Left lung (tissue), 10 donors: ENCODE results near the gene DLEU7. TPM values are rescaled to one million over a fixed set of nuclear protein-coding genes. Genes with fewer than 3 reads are reported as not detected.

Experiments
- ATAC-seq: fragments of 200-7000 bp; cut with Tn5 transposase; one replicate; pipeline ENCODE4 v1.9.1; 2020; ENCODE audit warnings: moderate library complexity
- DNase-seq, 4 donors: peaks; one replicate each; pipeline ENCODE4 v3.0.0-alpha.2; 2013 to 2020
- H3K27ac ChIP-seq, 2 donors: fragments of 200-600 bp; sonication (generic) in 1 of 2; one replicate each; pipeline versions ENCODE4 v1.5.0 to v1.8.0; 2020 to 2021
- H3K27me3 ChIP-seq, 2 donors: fragments of 200-600 bp; sonication (generic) in 1 of 2; one replicate each; pipeline versions ENCODE4 v1.5.0 to v1.8.0; 2020 to 2021
- H3K36me3 ChIP-seq, 2 donors: fragments of 200-600 bp; sonication (generic) in 1 of 2; one replicate each; pipeline versions ENCODE4 v1.5.0 to v1.8.0; 2020 to 2021
- H3K4me1 ChIP-seq, 2 donors: fragments of 200-600 bp; one replicate each; pipeline ENCODE4 v1.8.0; 2021
- H3K4me3 ChIP-seq, 2 donors: fragments of 200-600 bp; sonication (generic) in 1 of 2; one replicate each; pipeline versions ENCODE4 v1.5.0 to v1.8.0; 2020 to 2021; ENCODE audit warnings: mild to moderate bottlenecking in 1 of 2
- H3K9me3 ChIP-seq, 2 donors: fragments of 200-600 bp; sonication (generic) in 1 of 2; one replicate each; pipeline versions ENCODE4 v1.5.0 to v1.8.0; 2020 to 2021
- CTCF ChIP-seq, 2 donors: fragments of 200-600 bp; sonication (generic) in 1 of 2; IDR thresholded peaks; one replicate each; pipeline versions ENCODE4 v1.5.0 to v1.8.0; 2021; ENCODE audit warnings: antibody characterized with exemption in 2 of 2
- intact Hi-C, 2 donors: fragments of 100-400 bp; cut with DNase I; formaldehyde crosslinking; loops; one replicate each; pipeline versions ENCODE4 v1.11.2 to v1.14.2; 2022
- polyA plus RNA-seq, 6 donors: library from polyadenylated mRNA; unstranded; fragments of 120-200 nt; gene quantifications; one replicate each; pipeline ENCODE4 v1.2.1, GENCODE V29; 2013; ENCODE audit not compliant: insufficient read length in 6 of 6
- total RNA-seq, 2 donors: library from RNA; stranded (reverse); fragmentation: NEBNext Ultra II Directional; extraction: Animal tissue kit (Norgen Biotek cat#: 25700); gene quantifications; one replicate each; pipeline ENCODE4 v1.2.1, GENCODE V29; 2021
- donor health status: DM: no; HTN: yes; CAD: no.
- donor health status: DM: no; HTN: no; CAD: no.

DLEU7 gene
- total and polyA plus RNA-seq, 8 donors = 0.23 to 1.9 (median 0.39) TPM

GRCh38 chr13:50780201-50781015 lies 63.1 kb downstream of the DLEU7 start:
- no peak for TF ChIP-seq CTCF (IDR thresholded peaks at IDR 0.05)
- Histone ChIP-seq H3K27ac (no peak overlapping the region), H3K9me3 (peaks cover 0 to 4% of the 10 kb centered on the region in 2 donors), H3K27me3 (no peaks in the 10 kb centered on the region), H3K4me3 (no peak overlapping the region), H3K36me3 (no peaks in the 10 kb centered on the region), H3K4me1 (no peaks in the 10 kb centered on the region)
- no peak for DNase-seq
- intact Hi-C loops = no loop called here
- no peak for ATAC-seq

- Histone ChIP-seq H3K4me3 (no peak overlapping the region), H3K36me3 (no peaks in the 10 kb centered on the region), H3K4me1 (no peaks in the 10 kb centered on the region), H3K9me3 (peaks cover 0 to 12% of the 10 kb centered on the region in 2 donors), H3K27me3 (no peaks in the 10 kb centered on the region), H3K27ac (no peak overlapping the region)
- ATAC-seq = no peak
- no peak for TF ChIP-seq CTCF (IDR thresholded peaks at IDR 0.05)
- intact Hi-C loops = no loop called here
- no peak for DNase-seq
Observed at GRCh38 chr13:50779443-50780200, 63.9 kb downstream of the DLEU7 start.

Other genes starting within 250 kb of the DLEU7 start
- 10 to 100 TPM; 39.6 to 49.8 TPM for gene RNASEH2B, start 66.1 kb upstream of the DLEU7 start, total RNA-seq
- 10 to 100 TPM; 61.3 to 73.3 (median 67.0) TPM for gene RNASEH2B, start 66.1 kb upstream of the DLEU7 start, polyA plus RNA-seq